Cerebellar nuclear complex (tissue), 1 donor: ENCODE data around the gene FCAMR.

Source experiments
- DNase-seq, 2 experiments: peaks; one replicate each; lab custom pipeline; 2025; lab: John Stamatoyannopoulos, UW

Gene FCAMR

DNA sequence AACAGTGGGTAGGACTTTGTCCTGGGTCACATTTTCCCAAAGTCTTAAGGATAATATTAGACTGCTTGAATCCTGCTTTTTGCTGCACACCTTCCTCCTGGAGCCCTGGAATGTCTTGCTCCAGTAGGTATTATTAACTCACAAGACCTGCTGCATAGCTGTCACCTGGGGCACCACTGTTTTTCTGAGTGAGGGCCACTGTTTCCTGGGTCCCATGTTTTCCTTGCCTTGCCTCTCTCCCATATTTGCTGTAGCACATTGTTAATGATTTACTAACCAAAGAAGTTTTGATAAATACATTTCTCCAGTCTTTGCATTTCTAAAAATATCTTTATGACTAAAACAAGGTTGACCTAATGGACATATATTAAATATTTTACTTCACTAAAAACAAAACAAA, 22.5 kb upstream of the FCAMR start:
- DNase-seq = no peak

DNA sequence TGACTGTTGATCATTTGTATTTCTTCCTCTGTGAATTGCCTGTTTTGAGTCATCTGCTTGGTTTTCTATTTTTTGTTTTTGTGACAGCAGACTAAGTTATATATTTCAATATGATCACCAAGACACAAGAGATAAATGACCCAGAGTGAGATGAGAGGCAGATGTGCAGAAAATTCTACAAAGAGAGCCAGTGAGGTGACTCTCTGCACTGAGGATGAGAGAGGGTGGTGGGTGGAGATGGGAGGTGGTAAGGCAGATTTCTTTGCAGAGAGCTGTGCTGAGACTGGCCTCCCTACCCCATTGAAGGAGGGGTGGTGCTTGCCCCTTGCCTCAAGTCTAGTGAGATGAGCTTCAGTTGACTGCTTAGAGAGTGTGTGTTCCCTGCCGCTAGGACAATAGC, 17.6 kb upstream of the FCAMR start:
- DNase-seq = no peak

DNA sequence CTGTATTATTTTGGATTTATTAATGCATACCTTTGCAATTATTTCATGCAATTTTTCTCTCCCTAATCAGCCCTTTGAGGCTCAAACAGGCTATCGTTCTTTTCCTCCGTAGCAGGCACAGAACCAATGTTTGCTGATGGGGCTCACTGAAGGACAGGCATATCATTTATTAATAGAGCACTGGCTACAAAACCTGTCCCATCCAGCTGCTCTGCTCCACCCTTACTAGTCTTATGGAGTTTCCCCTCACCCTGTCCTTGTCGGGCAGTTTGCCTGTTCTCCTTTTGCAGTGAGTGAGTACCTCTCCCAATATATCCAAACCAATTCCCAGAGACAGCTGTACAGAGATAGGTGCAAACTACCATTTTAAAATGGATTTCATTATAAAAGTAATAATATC, 16.6 kb upstream of the FCAMR start:
- no peak for DNase-seq

DNA sequence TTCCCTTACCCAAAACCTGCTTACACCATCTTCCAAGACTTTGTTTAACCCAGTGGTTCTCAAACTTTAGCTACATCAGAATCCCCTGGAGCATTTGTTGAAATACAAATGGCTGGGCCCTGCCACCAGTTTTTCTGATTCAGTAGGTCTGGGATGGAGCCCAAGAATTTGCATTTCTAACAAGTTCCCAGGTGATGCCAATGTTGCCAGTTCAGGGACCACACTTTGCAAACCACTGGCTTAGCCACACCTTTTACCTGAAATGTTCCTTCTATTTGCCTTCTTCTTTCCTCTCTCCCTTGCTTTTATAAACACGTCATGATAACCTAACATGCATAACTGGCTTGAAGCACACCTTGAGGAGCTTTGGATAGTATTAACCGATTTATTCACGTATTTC, 16.1 kb upstream of the FCAMR start:
- DNase-seq = no peak

DNA sequence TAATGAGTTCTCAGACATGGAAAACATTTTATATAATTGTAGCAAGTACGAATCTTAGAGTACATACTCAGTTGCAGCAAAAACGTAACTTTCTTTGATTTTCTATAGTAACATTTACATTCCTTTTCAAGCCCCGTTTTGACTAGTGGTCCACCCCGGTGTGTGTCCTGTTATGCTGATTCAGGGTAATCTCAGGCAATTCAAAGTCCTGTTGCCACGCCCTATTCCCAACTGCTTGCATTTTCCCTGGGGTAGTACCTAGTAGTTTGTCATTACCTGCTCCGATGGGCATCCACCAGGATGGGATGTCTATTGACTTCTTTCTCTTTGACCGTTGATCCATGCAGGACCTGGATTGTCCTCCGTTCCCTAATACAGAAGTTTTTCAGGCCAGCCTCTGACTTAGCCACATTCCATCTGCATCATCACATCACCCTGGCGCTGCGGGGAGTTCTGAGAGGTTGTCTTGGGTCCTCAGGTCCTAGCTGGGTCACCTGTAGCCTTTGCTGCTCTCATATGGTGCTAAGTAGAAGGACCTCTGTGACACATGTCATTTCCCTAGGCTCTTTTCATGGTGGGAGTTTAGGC, 15.0 kb upstream of the FCAMR start:
- no peak for DNase-seq

DNA sequence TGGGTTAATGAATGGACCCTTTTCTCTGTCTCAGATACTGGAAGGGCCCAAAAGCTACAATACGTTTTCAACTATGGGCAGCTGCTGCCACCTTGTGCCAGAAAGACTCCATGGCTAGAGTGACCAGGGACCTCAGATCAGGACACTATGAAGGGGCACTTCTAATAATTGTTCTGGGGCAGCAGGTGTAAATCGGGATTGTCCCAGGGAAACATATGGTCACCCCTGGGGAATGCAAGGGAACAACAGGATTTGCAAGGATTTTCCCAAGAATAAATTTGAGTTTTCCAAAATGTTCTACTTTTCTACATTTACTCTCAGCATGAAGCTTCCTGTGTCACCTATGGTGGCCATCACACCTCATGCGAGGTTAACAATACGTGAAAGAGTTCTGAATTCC, 12.0 kb upstream of the FCAMR start:
- DNase-seq = peak in 1 of 2 experiments; percentile 7

DNA sequence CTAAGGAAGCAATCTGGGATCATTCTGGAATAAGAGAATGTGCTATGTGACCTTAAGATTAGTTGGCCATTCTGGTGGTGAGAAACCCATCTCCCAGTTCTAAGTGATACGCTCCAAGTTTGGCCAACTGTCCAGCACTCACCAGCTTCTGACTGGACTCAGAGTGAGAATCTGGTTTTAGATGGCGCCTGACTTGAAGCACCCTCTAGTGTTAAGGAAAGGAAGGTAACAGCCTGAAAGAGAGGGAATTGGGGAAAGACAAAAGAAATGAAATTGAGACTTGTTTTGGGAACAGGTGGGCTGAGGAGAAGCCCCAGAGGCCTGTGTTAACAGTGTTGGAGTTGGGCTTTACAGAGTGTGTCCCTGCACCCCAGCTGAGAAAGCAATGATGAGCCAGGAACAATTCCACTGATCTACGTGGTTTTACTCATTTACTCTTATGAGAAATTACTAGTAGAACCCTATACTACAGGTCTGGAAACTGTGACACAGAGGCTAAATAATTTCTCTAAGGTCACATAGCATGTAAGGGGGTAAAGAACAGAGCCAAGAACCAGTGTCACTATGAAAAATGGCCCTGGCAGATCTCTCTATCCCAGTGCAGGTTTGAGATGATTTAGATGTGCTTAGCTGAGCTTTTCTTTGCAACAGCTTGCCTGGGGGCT, 9.3 kb upstream of the FCAMR start:
- no peak for DNase-seq

DNA sequence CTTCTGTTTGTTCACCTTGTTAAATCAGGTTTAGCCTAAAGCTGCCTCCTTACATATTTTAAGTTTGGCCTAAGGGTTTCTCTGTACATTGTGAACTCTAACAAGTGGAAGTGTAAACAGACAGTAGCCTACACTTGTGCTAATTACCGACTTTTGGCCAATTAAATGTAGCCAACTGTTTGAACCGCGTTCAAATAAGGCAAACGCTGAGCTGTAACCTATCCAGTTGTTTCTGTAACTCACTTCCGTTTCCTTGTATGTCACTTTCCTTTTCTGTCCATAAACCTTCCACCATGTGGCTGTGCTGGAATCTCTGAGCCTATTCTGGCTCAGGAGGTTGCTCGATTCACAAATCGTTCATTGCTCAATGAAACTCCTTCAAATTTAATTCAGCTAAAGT, 8.0 kb upstream of the FCAMR start:
- no peak for DNase-seq

DNA sequence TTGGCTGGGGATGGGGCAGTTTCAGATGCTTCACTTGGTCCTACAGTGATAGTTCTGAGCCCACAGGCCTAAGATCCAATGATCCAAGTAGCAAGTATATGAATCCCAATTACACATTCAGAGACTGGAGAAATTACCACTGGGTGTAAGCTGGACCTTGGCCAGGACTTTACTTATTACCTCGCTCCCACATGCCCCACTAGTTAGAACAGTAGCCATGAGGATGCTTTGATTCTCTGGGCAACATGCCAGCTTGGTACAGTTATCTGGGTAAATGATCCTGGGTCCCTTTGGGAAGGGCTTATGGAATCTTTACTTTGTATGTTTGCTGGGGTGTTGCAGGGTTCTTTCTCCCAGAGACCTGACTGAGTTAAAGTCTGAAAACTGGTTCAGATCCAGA, 5.0 kb upstream of the FCAMR start:
- no peak for DNase-seq

DNA sequence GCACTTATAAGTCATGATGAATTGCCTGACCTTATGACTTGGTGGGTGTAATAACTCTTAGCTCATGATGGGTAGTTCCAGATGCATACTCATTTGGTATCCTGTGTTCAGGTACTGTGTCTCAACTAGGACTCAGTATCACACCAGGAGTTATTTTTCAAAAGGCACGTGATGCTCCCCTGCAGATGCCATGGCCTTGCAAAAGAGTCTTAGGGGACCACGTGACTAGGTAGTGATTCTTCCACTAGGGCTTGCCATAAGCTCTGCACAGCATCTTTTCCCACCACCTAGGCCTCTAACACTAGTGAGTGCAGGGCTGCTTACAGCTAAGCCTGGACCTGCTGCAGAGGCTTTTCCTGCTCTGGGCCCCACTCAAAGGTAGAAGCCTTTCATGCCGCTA, 3.9 kb upstream of the FCAMR start:
- no peak for DNase-seq

DNA sequence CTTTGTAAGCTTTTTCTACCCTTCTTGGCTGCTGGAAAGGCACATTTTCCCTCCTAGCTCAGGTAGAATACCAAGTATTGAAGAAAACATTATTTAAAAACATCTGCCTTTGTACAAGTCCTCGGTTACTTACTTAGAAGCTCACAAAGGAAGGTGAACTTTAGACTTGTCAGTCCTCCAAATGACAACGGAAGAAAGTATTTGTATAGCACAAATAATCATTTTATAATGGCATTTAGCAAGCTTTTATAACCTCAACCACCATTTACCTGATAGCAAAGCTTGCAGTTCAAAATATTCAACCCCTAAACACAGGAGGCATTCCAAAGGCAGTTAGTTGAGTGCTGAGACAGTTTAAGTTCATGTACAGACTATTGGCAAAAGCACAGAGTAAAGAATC, 2.5 kb upstream of the FCAMR start:
- DNase-seq = no peak

DNA sequence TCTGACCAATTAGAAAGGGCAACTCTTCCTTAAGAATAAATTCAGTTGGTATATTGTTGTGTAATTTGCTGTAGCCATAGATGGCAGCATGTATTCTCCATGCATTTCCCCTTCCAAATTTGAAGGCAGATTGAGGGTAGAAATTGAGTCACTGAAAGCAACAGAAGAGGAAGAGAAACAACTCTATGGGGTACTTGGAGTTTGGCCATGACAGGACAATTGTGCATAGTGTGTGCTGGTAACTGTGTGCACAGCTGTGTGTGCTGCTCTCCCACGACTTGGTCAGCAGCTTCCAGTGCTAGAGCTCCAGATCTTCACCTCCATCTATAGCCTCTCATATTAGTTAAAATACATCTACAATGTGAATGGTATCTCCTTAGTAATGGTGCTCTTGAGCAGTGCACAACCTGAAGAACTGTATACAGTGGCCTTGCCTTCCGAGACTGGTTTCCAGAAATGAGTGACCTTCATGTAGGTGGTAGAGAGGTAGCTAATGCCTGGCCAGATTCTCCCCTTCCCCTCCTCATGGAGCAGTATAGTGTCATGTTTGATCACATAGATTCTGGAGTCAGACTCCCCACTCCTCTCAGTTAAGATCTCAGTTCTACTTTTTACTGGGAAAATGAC, 882 bp upstream of the FCAMR start:
- no peak for DNase-seq

DNA sequence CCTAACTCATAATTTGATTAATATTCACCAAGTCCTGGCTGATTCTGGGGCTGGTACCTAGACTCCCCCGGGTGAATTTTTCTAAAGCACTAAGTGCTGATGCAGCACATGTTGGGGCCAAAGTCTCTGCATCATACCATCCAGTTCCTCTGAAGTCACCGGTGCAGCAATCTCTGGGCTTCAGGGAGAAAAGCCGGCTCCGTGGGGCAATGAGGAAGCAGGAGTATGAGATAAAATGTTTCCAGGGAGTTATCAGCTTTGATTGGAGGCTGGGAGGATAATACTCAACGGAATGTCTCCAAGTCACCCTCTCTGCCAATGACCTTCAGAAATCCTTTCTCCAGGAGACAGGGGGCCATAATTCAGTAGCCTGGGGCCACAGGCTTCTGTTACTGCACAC, 1.2 kb downstream of the FCAMR start:
- no peak for DNase-seq

DNA sequence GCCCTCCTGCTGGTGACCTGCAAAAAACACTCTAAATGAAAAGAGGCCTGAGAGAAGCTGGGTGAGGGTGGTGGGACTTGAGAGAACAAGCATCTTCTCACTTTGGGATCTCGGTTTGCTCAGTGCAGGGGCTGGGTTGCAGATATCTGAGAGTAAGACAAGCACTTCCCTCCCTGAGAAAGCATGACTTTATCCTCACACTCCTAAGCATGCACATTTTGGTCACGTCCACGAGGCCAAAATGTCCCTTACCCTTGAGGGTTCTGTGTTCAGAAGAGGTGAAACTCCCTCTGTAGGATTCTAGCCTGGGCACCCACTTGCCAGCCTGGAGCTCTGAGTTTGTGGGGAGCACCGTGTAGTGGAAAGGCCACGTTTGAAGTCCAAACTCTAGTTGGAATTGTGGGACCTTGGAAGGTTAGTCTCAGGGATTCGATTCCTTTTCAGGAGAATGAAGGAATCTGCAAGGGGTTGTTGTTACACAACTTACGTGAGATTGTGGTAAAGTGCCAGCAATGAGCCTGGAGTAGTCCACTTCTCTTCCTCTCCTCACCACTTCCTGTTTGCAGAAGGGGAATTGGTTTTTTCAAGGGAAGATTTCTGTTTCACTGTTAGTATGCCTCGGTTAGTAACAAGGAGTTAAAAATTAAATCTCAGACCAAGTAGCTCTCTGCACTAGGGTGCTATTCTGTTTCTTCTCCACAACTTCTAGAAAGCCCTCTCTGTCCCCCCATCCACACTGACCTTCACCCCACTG, 3.0 kb downstream of the FCAMR start:
- DNase-seq = no peak

DNA sequence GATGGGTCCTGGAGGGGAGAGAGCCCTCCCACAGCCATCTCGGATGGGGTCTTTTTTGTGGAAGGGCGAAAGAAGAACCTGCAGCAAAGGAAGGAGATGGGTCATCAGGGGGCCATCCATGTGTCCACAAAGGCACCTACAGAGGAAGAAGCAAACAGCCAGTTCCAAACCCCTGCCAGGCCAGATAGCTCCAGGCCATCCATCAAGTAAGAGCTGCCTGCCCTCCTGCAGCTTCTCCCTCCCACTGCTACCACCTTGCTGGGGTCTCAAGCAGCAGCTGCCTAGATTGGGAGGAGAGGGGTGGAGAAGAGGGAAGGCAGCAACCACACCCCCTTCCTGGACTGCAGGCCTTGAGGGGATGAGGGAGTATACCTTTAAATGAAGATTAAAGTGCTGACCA, 4.5 kb downstream of the FCAMR start:
- DNase-seq = no peak

DNA sequence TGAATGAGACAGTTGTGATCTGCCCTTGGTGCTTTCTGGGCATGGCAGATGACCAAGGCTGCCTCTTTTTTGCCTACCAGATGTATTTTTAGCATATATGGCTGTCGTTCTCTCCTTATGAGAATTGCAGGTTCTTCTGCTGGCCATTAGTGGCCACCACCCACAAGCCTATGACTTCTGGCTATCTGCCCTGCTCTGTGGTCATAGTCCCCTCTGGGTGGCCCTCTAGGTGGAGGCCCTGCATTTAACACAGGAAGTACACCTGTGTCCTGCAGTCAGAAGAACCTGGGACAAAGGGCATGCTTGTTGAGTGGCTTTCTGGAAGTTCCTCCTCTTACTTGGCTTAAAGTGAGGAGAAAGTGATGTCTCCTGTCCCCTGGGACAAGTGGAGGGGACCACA, 6.5 kb downstream of the FCAMR start:
- no peak for DNase-seq

DNA sequence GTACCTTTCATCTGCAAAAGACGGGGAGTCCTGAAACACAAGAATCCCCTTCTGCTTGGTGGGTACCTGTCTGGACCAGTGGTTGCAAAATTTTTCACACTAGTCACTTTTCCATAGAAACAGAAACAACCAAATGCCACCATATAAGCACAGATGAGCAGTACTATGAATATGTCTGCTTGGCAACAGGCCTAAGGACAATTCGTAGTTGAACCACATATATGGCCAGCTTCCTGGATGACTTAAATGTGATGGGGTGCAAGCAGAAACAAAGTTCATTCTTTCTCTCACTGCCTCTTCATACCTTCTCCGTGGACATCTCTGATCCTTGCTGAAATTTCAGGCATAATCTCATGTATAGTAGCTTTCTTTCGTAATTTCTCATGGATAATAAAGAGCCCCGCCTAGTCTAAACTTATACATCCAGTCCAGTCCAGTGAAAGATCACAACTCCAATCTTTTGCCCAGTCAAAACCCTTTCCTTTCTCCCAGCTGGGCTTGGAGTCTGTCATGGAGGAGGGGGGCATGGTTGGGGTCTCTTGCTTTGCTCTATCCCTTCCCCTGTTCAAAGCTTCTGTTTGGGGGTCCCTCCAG, 7.0 kb downstream of the FCAMR start:
- DNase-seq = no peak

DNA sequence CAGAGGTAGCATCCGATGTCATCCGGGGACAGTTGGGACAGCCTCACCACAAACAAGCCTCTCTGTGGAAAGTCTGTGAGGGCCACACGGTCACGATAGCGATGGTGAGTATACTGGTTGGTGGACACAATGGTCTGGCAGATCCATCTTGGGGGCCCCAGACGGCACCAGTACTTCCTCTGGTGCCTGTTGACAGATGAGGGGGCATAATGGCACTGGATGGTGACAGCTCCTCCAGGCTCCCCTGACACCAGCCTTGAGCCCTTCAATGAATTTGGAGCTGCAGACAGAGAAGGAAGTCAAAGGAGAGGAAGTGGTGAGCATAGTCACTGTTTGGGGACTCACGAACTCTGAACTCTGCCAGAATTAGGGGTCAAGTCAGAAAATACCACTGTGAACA, 8.0 kb downstream of the FCAMR start:
- DNase-seq = no peak

DNA sequence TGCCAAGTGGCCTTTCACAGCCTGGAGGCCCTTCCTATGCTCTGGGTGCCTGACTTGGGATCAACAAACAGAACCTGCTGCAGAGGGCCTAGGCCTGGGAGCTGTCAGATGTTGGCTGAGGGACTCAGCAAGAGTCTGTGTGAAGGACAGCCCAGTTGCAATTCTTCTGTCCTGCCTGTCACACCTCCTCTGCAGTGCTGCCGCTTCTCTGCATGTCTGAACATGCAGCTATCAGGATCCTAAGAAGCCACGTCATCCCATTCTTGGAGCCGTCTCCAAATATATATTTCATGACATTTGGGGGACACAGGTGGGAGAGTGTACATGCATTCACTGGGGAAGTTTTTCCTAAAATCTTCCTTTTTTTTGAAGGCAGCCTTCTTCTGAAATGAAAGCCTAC, 8.6 kb downstream of the FCAMR start:
- no peak for DNase-seq

DNA sequence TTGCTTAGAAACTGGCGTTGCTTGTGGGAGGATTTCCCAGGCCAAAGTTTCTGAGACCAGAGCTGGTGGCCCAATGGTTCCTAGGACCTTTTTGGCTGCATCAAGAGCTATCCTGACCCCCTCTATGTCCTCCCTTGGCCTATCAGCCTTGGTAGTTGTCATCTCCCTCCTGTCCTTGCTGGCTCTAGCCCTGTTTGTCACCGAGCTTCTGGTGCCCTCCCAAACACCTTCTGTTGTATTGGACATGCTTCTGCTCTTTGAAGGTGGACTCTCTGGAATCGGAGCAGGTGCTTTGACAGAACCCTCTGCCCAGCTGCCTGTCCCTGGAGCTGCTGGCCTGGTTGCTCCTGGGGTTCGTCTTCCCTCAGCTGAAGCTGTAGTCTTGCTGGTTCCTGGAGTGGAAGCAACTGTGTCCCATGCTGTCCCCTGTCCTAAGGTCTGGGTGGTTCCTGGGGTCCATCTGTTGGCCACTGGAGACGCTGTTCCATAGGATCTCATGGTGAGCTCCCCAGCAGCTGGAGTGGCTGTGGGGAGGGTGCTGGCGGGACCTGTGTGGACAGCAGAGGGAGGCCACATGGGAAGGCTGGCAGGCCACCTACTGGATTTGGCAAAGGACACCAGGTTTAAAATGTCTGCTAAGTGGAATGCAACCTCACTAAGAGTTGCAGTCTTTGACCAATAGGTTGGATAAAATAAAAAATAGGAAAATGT, 9.4 kb downstream of the FCAMR start:
- DNase-seq = no peak

DNA sequence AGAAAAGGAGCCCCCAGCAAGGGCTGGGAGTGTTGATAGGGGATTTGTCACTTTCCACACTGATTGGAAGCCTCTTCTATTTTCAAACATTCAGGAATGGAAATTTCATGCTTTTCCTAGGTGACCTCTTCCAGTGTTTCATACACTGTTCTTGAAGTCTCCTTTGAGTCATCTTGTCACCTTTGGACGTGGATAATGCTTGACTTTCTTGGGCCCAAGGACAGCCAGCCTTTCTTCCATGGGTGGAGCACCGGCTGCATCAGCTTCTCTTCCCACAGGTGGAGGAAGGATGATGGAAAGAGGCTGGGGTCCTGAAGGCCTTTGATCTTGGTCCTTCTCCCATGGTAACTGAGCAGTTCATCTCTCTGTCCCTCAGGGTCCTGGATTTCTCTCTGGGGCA, 12.1 kb downstream of the FCAMR start:
- no peak for DNase-seq

DNA sequence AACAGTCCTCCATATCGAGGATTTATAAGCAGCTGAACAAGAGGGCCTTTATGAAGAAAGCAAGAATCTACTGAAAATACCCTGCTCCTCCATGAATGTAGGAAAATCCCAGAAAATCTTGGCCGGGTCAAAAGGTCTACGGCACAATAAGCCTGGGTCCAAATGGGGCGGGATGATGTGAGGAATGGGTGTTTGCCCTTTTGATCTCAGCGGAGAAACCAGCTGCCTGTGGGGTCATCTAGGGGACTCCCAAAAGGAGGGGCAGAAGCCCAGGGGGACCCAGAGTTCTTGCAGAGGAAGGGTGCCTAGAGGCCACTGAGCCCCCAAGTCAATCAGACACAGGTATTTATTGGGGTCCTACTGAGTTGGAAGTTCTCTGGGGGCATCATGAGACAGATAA, 12.6 kb downstream of the FCAMR start:
- DNase-seq = no peak
